Renal pelvis (tissue), 4 donors: ENCODE results near the gene OR4D10. TPM values are rescaled to one million over a fixed set of nuclear protein-coding genes. Genes with fewer than 3 reads are reported as not detected.

Source experiments
- DNase-seq: peaks from one replicate; pipeline ENCODE4 v3.0.0-alpha.2; 2013
- polyA plus RNA-seq, 3 donors: library from polyadenylated mRNA; unstranded; fragments of 120-200 nt; gene quantifications; one replicate each; pipeline ENCODE4 v1.2.1, GENCODE V29; 2013; ENCODE audit not compliant: insufficient read length in 3 of 3

Gene OR4D10
- polyA plus RNA-seq, 3 donors: not detected

DNA sequence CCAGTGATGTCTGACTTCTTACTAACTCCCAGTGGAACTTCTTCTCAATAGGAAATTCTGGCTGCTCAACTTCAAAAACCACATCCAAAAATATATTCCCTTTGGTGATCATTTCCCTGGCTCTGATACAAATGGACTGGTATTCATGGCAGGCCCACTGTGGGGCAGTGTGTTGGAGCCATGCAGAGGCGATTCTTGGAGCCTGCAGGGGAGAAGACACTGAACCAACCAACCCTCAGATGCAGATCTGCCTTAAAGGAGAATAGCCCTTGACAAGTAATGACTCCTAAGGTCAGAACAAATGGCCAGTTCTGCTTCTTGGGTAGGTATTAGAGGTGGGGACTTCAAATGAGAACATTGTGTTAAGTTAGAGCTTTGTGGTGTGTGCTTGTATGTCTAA, 50.4 kb downstream of the OR4D10 start:
- no peak for DNase-seq

DNA sequence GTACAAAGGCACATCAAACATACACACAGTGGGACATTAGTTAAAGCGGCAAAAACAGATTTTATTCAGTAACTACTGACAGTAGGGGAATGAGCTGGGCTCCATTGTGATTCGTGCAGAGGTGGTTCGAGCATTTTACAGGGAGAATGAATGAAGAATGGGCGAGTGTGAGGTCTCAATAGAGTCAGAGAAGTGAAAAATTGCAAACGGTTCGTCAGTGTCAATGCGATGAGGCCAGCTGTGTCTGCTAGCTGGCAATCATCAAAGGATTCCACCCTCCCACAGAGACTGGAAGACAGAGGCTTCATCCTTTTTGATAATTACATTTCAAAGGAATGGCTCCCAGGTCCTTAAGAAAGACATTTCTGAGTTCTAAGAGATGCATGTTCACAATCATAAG, 55.6 kb downstream of the OR4D10 start:
- no peak for DNase-seq

Other genes with a start within 250 kb of the OR4D10 start
- gene OR5AN1, start 114.4 kb upstream of the OR4D10 start, polyA plus RNA-seq: under 1 TPM in 1 of 3 donors, not detected in 2; 0.01 TPM
- under 1 TPM in 2 of 3 donors, not detected in 1; 0.01 to 0.04 TPM for gene OR5A2, start 46.9 kb upstream of the OR4D10 start, polyA plus RNA-seq
- under 1 TPM in 2 of 3 donors, not detected in 1; 0.01 to 0.07 TPM for gene OR5A1, start 36.8 kb upstream of the OR4D10 start, polyA plus RNA-seq
- gene OR4D6, start 16.4 kb upstream of the OR4D10 start, polyA plus RNA-seq: not detected
- not detected for gene OR4D11, start 30.3 kb downstream of the OR4D10 start, polyA plus RNA-seq
- gene OR4D9, start 38.2 kb downstream of the OR4D10 start, polyA plus RNA-seq: under 1 TPM; 0.01 to 0.06 (median 0.04) TPM
- gene OSBP, start 142.5 kb downstream of the OR4D10 start, polyA plus RNA-seq: 10 to 100 TPM; 51.6 to 54.1 (median 52.3) TPM
- 10 to 100 TPM; 39.9 to 51.3 (median 43.7) TPM for gene PATL1, start 195.7 kb downstream of the OR4D10 start, polyA plus RNA-seq
- not detected for gene OR10V1, start 240.5 kb downstream of the OR4D10 start, polyA plus RNA-seq